Endothelial cell of umbilical vein (primary cell): ENCODE results near the gene AGRN.

Experiments used
- CTCF ChIP-seq, 2 donors: IDR thresholded peaks; 1 replicate in 1 of 2; 2 replicates in 1 of 2; pipeline ENCODE4 v1.5.1; 2011; ENCODE audit warnings: low read length in 2 of 2, mild to moderate bottlenecking in 2 of 2, moderate library complexity in 2 of 2, control low read depth in 1 of 2, inconsistent platforms in 1 of 2, low read depth in 1 of 2; ENCODE audit not compliant: insufficient read depth in 1 of 2; ENCODE audit errors: extremely low read depth in 1 of 2
- EZH2 ChIP-seq: IDR thresholded peaks from 2 replicates; pipeline ENCODE4 v1.6.1; 2012; ENCODE audit warnings: borderline replicate concordance, low read depth, mild to moderate bottlenecking, moderate library complexity, low read length, inconsistent platforms; ENCODE audit not compliant: severe bottlenecking
- FOS ChIP-seq: IDR thresholded peaks from 2 replicates; pipeline ENCODE4 v1.6.1; 2011; ENCODE audit warnings: mild to moderate bottlenecking, low read length, moderate library complexity, borderline replicate concordance; ENCODE audit not compliant: insufficient read depth
- MAX ChIP-seq: IDR thresholded peaks from 2 replicates; pipeline ENCODE4 v1.6.1; 2011; ENCODE audit not compliant: insufficient read depth, insufficient read length
- POLR2A ChIP-seq: IDR thresholded peaks from 2 replicates; pipeline ENCODE4 v1.6.1; 2012; ENCODE audit warnings: low read depth, mild to moderate bottlenecking, control low read depth, low read length
- POLR2AphosphoS5 ChIP-seq: IDR thresholded peaks from 2 replicates; pipeline ENCODE4 v1.6.1; 2012; ENCODE audit warnings: low read depth, mild to moderate bottlenecking, control low read depth, low read length, moderate library complexity; ENCODE audit not compliant: insufficient read depth

GRCh38 chr1:1088029-1088800 lies 68.3 kb downstream of the AGRN start:
- TF ChIP-seq CTCF (IDR thresholded peaks at IDR 0.05; ENCODE audit: extremely low read depth in 1 of 2, insufficient read depth in 1 of 2, low read depth in 1 of 2, low read length in 2 of 2) = no peak
- TF ChIP-seq EZH2 = no peak
- no peak for TF ChIP-seq POLR2A
- TF ChIP-seq POLR2AphosphoS5 = no peak
- TF ChIP-seq FOS = no peak
- no peak for TF ChIP-seq MAX
